Activated CD8-positive, alpha-beta memory T cell treated with anti-CD3 and anti-CD28 coated beads for 24 hours (primary cell): ENCODE data around the gene SLC37A1.
A peak's percentile ranks its signal among the peaks of the same experiment; 100 is the strongest.

Source experiments
- DNase-seq: peaks from one replicate; pipeline ENCODE4 v3.0.0-alpha.2; 2020

SLC37A1 gene

GRCh38 chr21:42580076-42580792, 66.6 kb downstream of the SLC37A1 start:
- DNase-seq = peak; percentile 49

GRCh38 chr21:42580793-42581321, 67.2 kb downstream of the SLC37A1 start:
- DNase-seq = peak; percentile 44

- DNase-seq = peak; percentile 43
These were observed 67.8 kb downstream of the SLC37A1 start for GRCh38 chr21:42581336-42581992.

- peak; percentile 40 for DNase-seq
These were observed 68.5 kb downstream of the SLC37A1 start for GRCh38 chr21:42581993-42582786.

- no peak for DNase-seq
These were observed 69.3 kb downstream of the SLC37A1 start for GRCh38 chr21:42582787-42583476.

- DNase-seq = no peak
These were observed 70.0 kb downstream of the SLC37A1 start for GRCh38 chr21:42583477-42584295.

- DNase-seq = no peak
These were observed 70.6 kb downstream of the SLC37A1 start for GRCh38 chr21:42584296-42584641.

- no peak for DNase-seq
These were observed 72.2 kb downstream of the SLC37A1 start for GRCh38 chr21:42585881-42586280.

GRCh38 chr21:42586406-42586805, 72.8 kb downstream of the SLC37A1 start:
- peak; percentile 35 for DNase-seq

- peak; percentile 47 for DNase-seq
These were observed 73.4 kb downstream of the SLC37A1 start for GRCh38 chr21:42587036-42587435.

GRCh38 chr21:42590431-42591131, 76.9 kb downstream of the SLC37A1 start:
- DNase-seq = peak; percentile 66

GRCh38 chr21:42591170-42591869, 77.7 kb downstream of the SLC37A1 start:
- no peak for DNase-seq

- peak; percentile 48 for DNase-seq
These were observed 78.6 kb downstream of the SLC37A1 start for GRCh38 chr21:42592156-42592820.

- DNase-seq = peak; percentile 86
These were observed 79.6 kb downstream of the SLC37A1 start for GRCh38 chr21:42593007-42593814.

GRCh38 chr21:42594616-42595282, 81.1 kb downstream of the SLC37A1 start:
- peak; percentile 54 for DNase-seq

GRCh38 chr21:42595283-42596187, 81.9 kb downstream of the SLC37A1 start:
- no peak for DNase-seq

- no peak for DNase-seq
These were observed 83.0 kb downstream of the SLC37A1 start for GRCh38 chr21:42596657-42597056.
